ES-I3 (cell line): ENCODE results near the gene RERE.
"Not testable (repeated sequence)": the region's sequence is repeated elsewhere in the genome, so short reads cannot be mapped to it uniquely, and the experiment has no call there.

Experiments used
- H3K36me3 ChIP-seq: 2 replicates; pipeline ENCODE4 v1.6.1; 2013; ENCODE audit warnings: mild to moderate bottlenecking, low read length, control low read depth, moderate library complexity; ENCODE audit not compliant: insufficient read depth
- H3K4me1 ChIP-seq: 2 replicates; pipeline ENCODE4 v1.6.1; 2013; ENCODE audit warnings: mild to moderate bottlenecking, control low read depth, low read length; ENCODE audit not compliant: insufficient read depth
- H3K9ac ChIP-seq: 2 replicates; pipeline ENCODE4 v1.6.1; 2013; ENCODE audit warnings: low read depth, mild to moderate bottlenecking, low read length, moderate library complexity
- H3K9me3 ChIP-seq: 2 replicates; pipeline ENCODE4 v1.6.1; 2013; ENCODE audit warnings: mild to moderate bottlenecking, low read length, moderate library complexity; ENCODE audit not compliant: control insufficient read depth, insufficient read depth

Gene RERE

GRCh38 chr1:8461351-8462110 is 355.9 kb downstream of the RERE start:
- H3K36me3 ChIP-seq = no peaks in the 10 kb centered on the region
- H3K9ac ChIP-seq = no peak overlapping the region
- H3K4me1 ChIP-seq = peaks cover 85% of the 10 kb centered on the region
- no peaks in the 10 kb centered on the region for H3K9me3 ChIP-seq

- Histone ChIP-seq H3K9me3 (no peaks in the 10 kb centered on the region), H3K9ac (no peak overlapping the region), H3K36me3 (no peaks in the 10 kb centered on the region), H3K4me1 (peaks cover 80% of the 10 kb centered on the region)
These were observed 356.7 kb downstream of the RERE start for GRCh38 chr1:8460784-8461183.

- H3K9me3 ChIP-seq = no peaks in the 10 kb centered on the region
- no peak overlapping the region; the same call in 1 of the 2 replicates for H3K9ac ChIP-seq
- H3K4me1 ChIP-seq = peaks cover 74% of the 10 kb centered on the region
- no peaks in the 10 kb centered on the region for H3K36me3 ChIP-seq
These were observed 357.3 kb downstream of the RERE start for GRCh38 chr1:8460132-8460544.

- Histone ChIP-seq H3K36me3 (no peaks in the 10 kb centered on the region), H3K9me3 (no peaks in the 10 kb centered on the region), H3K4me1 (peaks cover 60% of the 10 kb centered on the region), H3K9ac (no peak overlapping the region)
These were observed 358.8 kb downstream of the RERE start for GRCh38 chr1:8458607-8459006.

GRCh38 chr1:8457760-8458381 is 359.6 kb downstream of the RERE start:
- Histone ChIP-seq H3K4me1 (peaks cover 52% of the 10 kb centered on the region), H3K9me3 (no peaks in the 10 kb centered on the region), H3K36me3 (no peaks in the 10 kb centered on the region), H3K9ac (no peak overlapping the region)

- no peaks in the 10 kb centered on the region for H3K9me3 ChIP-seq
- H3K9ac ChIP-seq = no peak overlapping the region
- H3K4me1 ChIP-seq = peaks cover 52% of the 10 kb centered on the region
- H3K36me3 ChIP-seq = no peaks in the 10 kb centered on the region
These were observed 360.4 kb downstream of the RERE start for GRCh38 chr1:8456991-8457390.

- H3K9me3 ChIP-seq = no peaks in the 10 kb centered on the region
- no peak overlapping the region for H3K9ac ChIP-seq
- H3K4me1 ChIP-seq = peaks cover 51% of the 10 kb centered on the region
- H3K36me3 ChIP-seq = no peaks in the 10 kb centered on the region
These were observed 361.0 kb downstream of the RERE start for GRCh38 chr1:8456308-8456912.

GRCh38 chr1:8455700-8456307 is 361.6 kb downstream of the RERE start:
- no peaks in the 10 kb centered on the region for H3K9me3 ChIP-seq
- H3K4me1 ChIP-seq = peaks cover 45% of the 10 kb centered on the region
- no peak overlapping the region for H3K9ac ChIP-seq
- no peaks in the 10 kb centered on the region for H3K36me3 ChIP-seq

- Histone ChIP-seq H3K4me1 (no peaks in the 10 kb centered on the region), H3K9ac (no peak overlapping the region), H3K36me3 (no peaks in the 10 kb centered on the region)
These were observed 367.1 kb downstream of the RERE start for GRCh38 chr1:8450312-8450711.

GRCh38 chr1:8448911-8449661 is 368.4 kb downstream of the RERE start:
- Histone ChIP-seq H3K9ac (no peak overlapping the region), H3K9me3 (no peaks in the 10 kb centered on the region), H3K36me3 (no peaks in the 10 kb centered on the region), H3K4me1 (peaks cover 2% of the 10 kb centered on the region; the same call in 1 of the 2 replicates)

More at GRCh38 chr1:8450312-8450711, 367.1 kb downstream of the RERE start:
- no peaks in the 10 kb centered on the region for H3K9me3 ChIP-seq

GRCh38 chr1:8448505-8448904 is 368.9 kb downstream of the RERE start:
- not testable (repeated sequence) for H3K36me3 ChIP-seq

GRCh38 chr1:8447616-8448150 is 369.8 kb downstream of the RERE start:
- Histone ChIP-seq H3K9me3 (no peaks in the 10 kb centered on the region), H3K9ac (no peak overlapping the region), H3K4me1 (peaks cover 6% of the 10 kb centered on the region; the same call in 1 of the 2 replicates), H3K36me3 (no peaks in the 10 kb centered on the region)

More at GRCh38 chr1:8448505-8448904, 368.9 kb downstream of the RERE start:
- not testable (repeated sequence) for H3K9me3 ChIP-seq, H3K9ac ChIP-seq, H3K4me1 ChIP-seq

- H3K9me3 ChIP-seq, H3K36me3 ChIP-seq, H3K9ac ChIP-seq: not testable (repeated sequence)
- H3K4me1 ChIP-seq = peaks cover 12% of the 10 kb centered on the region
These were observed 371.3 kb downstream of the RERE start for GRCh38 chr1:8446119-8446518.
